HG02840 (cell line): ENCODE results near the gene CASP8AP2.
"Not testable (repeated sequence)": the region's sequence is repeated elsewhere in the genome, so short reads cannot be mapped to it uniquely, and the experiment has no call there.

Experiments used
- ATAC-seq: cut with Tn5 transposase; IDR thresholded peaks from one replicate; pipeline ENCODE4 v1.9.1; 2021; ENCODE audit warnings: mild to moderate bottlenecking, moderate library complexity, moderate number of reproducible peaks; ENCODE audit not compliant: unreplicated experiment, low FRiP score

Gene CASP8AP2

GRCh38 chr6:89829472-89830169 is at the start of gene CASP8AP2:
CASP8AP2 (plus strand) TSS chr6:89829880.
- peak; percentile 98 for ATAC-seq

DNA sequence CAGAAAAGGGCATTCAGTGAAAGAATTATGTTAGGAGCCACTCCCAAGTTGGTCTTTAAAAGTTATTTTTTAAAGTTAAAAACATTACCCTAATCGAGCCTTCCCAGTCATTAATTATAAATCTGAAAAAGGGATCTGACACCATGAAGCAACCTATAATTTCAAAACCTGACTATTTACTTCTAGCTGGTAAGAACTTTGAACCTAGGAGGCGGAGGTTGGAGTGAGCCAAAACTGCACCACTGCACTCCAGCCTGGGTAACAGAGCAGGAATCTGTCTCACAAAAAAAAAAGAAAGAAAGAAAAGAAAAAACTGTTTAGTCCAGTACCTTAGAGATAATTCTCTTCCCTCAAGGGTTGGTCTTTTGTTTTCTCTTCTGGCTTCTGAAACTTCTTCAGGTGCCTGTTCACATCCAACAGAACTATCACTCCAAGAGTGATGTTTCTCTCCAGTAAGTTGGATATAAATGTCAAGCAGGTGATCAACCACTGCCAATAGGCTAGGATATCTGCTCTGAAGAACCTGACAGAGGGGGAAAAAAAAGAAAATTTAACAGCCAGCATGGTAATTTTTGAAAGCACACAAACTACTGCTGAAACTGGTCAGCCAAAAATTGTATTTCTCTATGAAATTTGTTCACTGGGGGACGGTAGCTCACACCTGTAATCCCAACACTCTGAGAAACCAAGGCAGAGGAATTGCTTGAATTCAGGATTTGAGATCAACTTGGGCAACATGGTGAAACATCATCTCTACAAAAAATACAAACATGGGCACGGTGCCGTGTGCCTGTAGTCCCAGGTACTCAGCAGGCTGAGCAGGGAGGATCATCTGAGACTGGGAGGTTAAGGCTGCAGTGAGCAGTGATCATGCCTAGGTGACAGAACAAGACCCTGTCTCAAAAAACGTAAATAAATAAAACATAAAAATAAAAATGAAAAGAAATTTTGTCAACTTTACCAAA is 48.3 kb upstream of the CASP8AP2 start:
- ATAC-seq = no peak

- ATAC-seq = no peak
Observed at GRCh38 chr6:89782222-89782621, 47.5 kb upstream of the CASP8AP2 start.

DNA sequence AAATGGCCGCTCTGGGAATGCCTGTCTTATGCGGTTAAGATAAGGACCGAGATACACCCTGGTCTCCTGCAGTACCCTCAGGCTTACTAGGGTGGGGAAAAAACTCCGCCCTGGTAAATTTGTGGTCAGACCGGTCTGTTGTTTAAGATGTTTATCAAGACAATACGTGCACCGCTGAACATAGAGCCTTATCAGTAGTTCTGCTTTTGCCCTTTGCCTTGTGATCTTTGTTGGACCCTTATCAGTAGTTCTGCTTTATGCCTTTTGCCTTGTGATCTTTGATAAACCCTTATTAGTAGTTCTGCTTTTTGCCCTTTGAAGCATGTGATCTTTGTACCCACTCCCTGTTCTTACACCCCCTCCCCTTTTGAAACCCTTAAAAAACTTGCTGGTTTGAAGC is 46.4 kb upstream of the CASP8AP2 start:
- ATAC-seq = not testable (repeated sequence)

DNA sequence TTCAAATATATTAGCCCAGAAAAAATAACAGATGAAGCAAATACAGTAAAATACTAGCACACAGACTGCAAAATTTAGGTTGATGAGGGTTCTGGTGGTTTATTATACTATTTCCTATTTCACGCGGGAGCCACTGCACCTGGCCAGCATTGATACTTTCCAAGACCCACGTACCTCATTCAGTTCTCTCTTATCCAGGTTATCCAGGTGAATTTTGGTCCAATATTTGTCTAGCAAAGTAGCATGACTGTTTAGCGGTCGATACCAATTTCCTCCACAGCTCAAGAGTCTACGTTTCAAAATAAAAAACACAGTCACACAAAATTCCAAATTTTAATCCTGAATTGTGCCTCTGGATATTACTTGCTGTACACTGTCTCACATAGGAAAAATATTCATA is 44.8 kb upstream of the CASP8AP2 start:
- ATAC-seq = no peak

- ATAC-seq = no peak
Observed at GRCh38 chr6:89786970-89787369, 42.7 kb upstream of the CASP8AP2 start.

DNA sequence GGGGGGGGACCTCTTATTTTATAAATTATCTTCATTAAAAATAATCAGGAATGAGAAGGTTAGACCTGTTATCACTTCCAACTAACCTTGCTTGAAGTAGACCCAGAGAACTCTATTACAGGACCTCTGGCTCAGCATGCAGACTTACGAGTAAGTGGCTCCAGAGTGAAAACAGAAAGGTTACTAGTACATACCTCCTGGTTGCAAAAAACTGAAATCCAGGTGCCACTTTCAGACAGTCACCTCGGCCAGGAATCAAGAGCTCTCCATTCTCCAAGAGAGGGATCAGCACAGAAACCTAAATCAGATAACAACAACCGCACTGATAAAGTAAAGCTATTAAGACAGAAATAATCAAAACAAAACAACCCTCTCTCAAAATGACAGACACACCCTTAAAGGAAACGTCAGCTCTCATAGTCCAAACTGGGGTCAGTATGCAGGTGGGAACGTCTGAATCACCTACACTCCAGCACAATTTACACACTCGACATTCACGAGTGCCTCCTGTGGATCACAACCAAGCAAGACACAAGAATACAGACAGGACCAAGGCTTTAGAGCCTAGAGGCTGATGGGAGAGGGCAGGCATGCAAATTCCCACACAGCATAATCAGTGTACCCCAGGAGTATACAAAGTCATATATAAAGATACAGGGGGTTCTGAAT is 41.9 kb upstream of the CASP8AP2 start:
- ATAC-seq = no peak

- ATAC-seq = no peak
Observed at GRCh38 chr6:89789980-89790379, 39.7 kb upstream of the CASP8AP2 start.

- no peak for ATAC-seq
Observed at GRCh38 chr6:89790403-89790802, 39.3 kb upstream of the CASP8AP2 start.

GRCh38 chr6:89792881-89793280 is 36.8 kb upstream of the CASP8AP2 start:
- ATAC-seq = no peak

GRCh38 chr6:89793586-89793985 is 36.1 kb upstream of the CASP8AP2 start:
- no peak for ATAC-seq

DNA sequence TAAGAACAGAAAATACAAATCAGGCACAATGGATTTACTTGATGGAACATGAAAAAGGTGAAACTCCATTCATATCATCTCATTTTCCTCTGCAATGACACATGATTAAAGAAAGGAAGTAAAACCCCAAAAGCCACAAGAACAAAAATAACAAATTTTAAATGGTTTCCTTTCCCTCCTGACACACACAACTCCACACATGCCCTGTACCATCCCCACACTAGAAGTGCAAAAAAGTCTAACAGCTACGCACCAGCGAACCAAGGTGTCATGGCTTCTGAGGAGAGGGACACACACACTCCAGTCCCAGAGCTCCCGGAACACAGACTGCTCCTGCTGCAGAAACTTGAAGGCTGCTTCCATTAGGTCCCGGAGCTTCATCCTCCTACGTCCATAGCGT is 35.4 kb upstream of the CASP8AP2 start:
- no peak for ATAC-seq

DNA sequence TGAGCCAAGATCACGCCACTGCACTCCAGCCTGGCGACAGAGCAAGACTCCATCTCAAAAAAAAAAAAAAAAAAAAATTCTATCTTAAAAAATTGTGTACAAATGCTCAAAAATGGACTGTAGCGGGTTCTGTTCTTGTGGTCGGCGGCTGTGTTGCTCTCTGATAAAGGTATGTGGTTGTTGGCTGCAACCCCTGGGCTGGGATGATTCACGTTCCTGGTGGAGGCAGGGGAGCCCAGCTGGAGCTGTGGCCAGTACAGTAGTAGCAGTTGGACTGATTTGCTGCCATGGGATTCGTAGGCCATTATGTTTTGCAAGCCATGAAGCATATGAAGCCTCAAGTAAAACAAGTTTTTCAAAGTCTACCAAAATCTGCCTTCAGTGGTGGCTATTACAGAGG is 32.4 kb upstream of the CASP8AP2 start:
- no peak for ATAC-seq

- ATAC-seq = no peak
Observed at GRCh38 chr6:89799096-89799495, 30.6 kb upstream of the CASP8AP2 start.

DNA sequence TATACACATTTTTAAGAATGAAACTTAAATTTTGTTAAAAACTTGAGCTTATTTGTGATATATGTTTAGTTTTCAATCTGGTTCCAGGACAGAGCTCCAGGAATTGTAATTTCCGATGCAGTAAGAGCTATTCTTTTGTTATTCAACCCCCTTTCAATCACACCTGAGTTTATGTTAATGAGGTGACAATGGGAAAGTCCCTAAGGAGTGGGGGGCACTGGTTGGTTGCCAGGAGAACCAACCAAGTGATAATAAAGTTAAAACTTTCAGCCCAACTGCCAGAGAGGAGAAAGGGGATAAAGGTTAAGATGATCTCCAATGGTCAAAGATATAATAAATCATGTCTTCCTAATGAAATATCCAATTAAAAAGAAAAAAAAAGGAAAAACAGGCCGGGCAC is 29.9 kb upstream of the CASP8AP2 start:
- ATAC-seq = no peak

- no peak for ATAC-seq
Observed at GRCh38 chr6:89803271-89803670, 26.4 kb upstream of the CASP8AP2 start.

DNA sequence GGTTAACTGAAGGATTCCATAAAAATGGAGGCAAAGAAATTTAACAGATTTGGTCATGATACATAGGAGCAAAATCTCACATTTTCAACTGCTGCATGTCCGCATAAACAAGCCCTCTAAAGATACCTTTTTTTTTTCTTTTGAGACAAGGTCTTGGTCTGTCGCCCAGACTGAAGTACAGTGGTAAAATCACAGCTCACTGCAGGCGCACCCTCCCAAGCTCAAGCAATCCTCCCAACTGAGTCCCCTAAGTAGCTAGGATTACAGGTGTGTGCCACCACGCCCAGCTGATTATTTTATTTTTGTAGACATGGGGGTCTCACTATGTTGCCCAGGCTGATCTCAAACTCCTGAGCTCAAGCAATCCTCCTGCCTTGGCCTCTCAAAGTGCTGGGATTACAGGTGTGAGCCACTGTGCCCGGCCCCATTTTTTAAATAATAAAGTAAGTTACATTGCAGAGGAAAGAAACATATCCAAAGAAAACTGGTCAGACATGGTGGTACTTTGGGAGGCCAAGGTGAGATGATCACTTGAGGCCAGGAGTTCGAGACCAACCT is 23.8 kb upstream of the CASP8AP2 start:
- ATAC-seq = no peak

DNA sequence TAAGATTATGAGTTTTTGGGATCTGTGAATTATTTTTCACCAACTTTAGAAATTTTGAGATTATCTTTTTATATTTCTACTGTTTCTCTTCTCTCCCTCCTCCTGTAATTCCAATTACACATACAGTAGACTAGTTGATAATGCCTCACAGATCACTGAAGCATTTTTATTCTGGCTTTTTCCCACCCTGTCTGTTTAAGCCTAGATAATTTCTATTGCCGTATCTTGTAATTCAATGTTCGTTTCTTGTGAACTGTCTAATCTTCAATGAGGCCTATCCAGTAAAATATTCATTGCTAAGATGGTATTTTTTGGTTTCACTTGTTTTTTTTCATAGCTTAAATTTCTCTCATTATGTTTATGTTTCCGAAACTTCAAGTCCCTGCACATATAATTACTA is 22.1 kb upstream of the CASP8AP2 start:
- ATAC-seq = no peak

DNA sequence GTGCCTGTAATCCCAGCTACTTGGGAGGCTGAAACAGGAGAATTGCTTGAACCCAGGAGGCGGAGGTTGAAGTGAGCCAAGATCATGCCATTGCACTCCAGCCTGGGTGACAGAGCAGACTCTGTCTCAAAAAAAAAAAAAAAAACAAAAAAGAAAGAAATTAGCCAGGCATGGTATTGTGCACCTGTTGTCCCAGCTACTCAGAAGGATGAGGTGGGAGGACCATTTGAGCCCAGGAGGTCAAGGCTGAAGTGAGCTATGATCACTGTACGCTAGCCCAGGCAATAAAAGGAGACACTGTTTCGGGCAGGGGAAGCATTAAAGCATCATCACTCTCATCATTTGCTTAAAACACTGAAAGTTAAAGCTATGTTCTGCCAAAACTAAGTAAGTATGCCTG is 16.3 kb upstream of the CASP8AP2 start:
- ATAC-seq = not testable (repeated sequence)

DNA sequence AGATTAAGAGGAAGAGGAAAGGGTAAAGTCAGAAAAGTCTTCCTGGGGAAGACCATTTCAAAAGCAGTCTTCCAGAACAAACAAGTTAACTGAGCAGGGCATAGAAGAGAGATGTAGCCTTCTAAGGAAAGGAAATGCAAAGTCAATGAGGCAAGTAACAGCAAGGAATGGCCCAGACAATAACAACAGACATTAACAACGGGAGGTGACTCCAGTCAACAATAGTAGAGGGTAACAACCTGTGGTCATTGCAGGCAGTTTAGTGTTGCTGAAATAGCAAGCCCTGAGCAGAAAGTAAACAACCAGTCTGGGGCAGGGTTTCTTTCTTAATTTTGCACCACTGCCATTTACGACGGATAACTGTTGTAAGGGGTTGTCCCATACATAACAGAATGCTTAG is 12.2 kb upstream of the CASP8AP2 start:
- no peak for ATAC-seq

DNA sequence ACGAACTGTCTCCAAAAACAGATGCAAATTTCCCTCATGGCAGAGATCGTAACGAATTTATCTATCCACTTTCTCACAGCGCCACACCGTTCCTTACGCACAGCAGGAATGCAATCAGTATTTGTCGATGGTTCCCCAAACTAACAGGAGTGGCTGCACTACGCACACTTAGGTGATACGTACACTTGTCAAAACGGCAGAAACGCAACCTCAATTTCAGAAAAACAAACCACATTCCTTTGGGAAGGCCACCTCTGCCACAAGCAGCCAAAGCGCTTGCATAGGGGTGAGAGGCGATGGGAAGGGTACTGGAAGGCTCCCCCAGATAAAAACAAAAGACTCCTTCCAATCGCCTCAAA is 10.7 kb upstream of the CASP8AP2 start:
- ATAC-seq = peak; percentile 18
